AG04450 (cell line): ENCODE results near the gene XXYLT1. TPM values are rescaled to one million over a fixed set of nuclear protein-coding genes. Genes with fewer than 3 reads are reported as not detected.
A peak's percentile ranks its signal among the peaks of the same experiment; 100 is the strongest.

Experiments
- CTCF ChIA-PET: fragments of 300-600, 350-600 bp; formaldehyde crosslinking; extraction: SDS; loops from one replicate; lab custom pipeline; 2022; ENCODE audit warnings: antibody characterized with exemption, inconsistent platforms; lab: Charles Lee
- POLR2A ChIA-PET: fragments of 350-600 bp; formaldehyde crosslinking; extraction: SDS; loops from one replicate; lab custom pipeline; 2021; ENCODE audit warnings: antibody characterized with exemption, inconsistent platforms; lab: Yijun Ruan, JAX
- DNase-seq: peaks from one replicate; pipeline ENCODE4 v3.0.0-alpha.2; 2011; ENCODE audit warnings: low read depth, low spot score
- H3K27ac ChIP-seq: one replicate; pipeline ENCODE4 v1.5.1; 2012; ENCODE audit warnings: low read depth, low read length, control low read depth
- H3K27me3 ChIP-seq: one replicate; pipeline ENCODE4 v1.6.0; 2012; ENCODE audit warnings: low read length; ENCODE audit not compliant: control insufficient read depth, insufficient read depth
- H3K4me3 ChIP-seq: 2 replicates; pipeline ENCODE4 v1.5.1; 2011; ENCODE audit warnings: mild to moderate bottlenecking, low read depth, low read length, control low read depth
- H3K9me3 ChIP-seq: 2 replicates; pipeline ENCODE4 v1.5.1; 2012; ENCODE audit warnings: low read length; ENCODE audit not compliant: control insufficient read depth, insufficient read depth
- CTCF ChIP-seq: IDR thresholded peaks from 2 replicates; pipeline ENCODE4 v1.5.1; 2011; ENCODE audit warnings: low read depth, low read length, control low read depth, inconsistent platforms
- polyA plus RNA-seq: library from polyadenylated mRNA; depleted of rRNA; stranded (reverse); fragments of >200 nt; gene quantifications from 2 replicates; pipeline ENCODE4 v1.2.3, GENCODE V29; 2011

The XXYLT1 gene
- polyA plus RNA-seq, 1 experiment = 16.5 TPM

GRCh38 chr3:195124378-195124992, 146.5 kb downstream of the XXYLT1 start:
- Histone ChIP-seq H3K27me3 (no peaks in the 10 kb centered on the region), H3K9me3 (no peaks in the 10 kb centered on the region), H3K4me3 (no peak overlapping the region), H3K27ac (no peak overlapping the region)
- TF ChIP-seq CTCF = no peak
- DNase-seq = no peak
- CTCF ChIA-PET = interaction anchor here (0.9 to 1.5 kb wide), 3 partner anchors 18 to 453 kb away, joined by 3 to 6 read pairs (median 3); partner anchors contain the start of gene LSG1
- POLR2A ChIA-PET = no interaction called here

GRCh38 chr3:195123281-195123691, 147.7 kb downstream of the XXYLT1 start:
- Histone ChIP-seq H3K27me3 (no peaks in the 10 kb centered on the region), H3K4me3 (no peak overlapping the region), H3K9me3 (no peaks in the 10 kb centered on the region), H3K27ac (no peak overlapping the region)
- no peak for DNase-seq
- peak; percentile 33 for TF ChIP-seq CTCF
- CTCF ChIA-PET = interaction anchor here (1.6 to 5.6 kb wide), 2 partner anchors 18 to 441 kb away, joined by 4 to 45 read pairs; no protein-coding TSS in a partner anchor
- POLR2A ChIA-PET = no interaction called here

- Histone ChIP-seq H3K27ac (no peak overlapping the region), H3K4me3 (no peak overlapping the region), H3K27me3 (no peaks in the 10 kb centered on the region), H3K9me3 (no peaks in the 10 kb centered on the region)
- DNase-seq = no peak
- ChIA-PET CTCF (interaction anchor here (1.6 to 5.6 kb wide), 2 partner anchors 17 to 440 kb away, joined by 4 to 45 read pairs; no protein-coding TSS in a partner anchor), POLR2A (no interaction called here)
- TF ChIP-seq CTCF = no peak
Observed at GRCh38 chr3:195122261-195122660, 148.7 kb downstream of the XXYLT1 start.

- no peaks in the 10 kb centered on the region for H3K9me3 ChIP-seq
- no peak for DNase-seq
- no peaks in the 10 kb centered on the region for H3K27me3 ChIP-seq
- peak overlapping the region; percentile 96 for H3K27ac ChIP-seq
- H3K4me3 ChIP-seq = no peak overlapping the region
- ChIA-PET CTCF (interaction anchor here (0.6 to 5.6 kb wide), 7 partner anchors 8 to 449 kb away, joined by 3 to 45 read pairs (median 5); partner anchors contain the start of gene LSG1), POLR2A (interaction anchor here (0.7 to 1.4 kb wide), 5 partner anchors 14 to 559 kb away, joined by 3 to 6 read pairs (median 3); partner anchors contain the start of gene FAM43A)
- TF ChIP-seq CTCF = no peak
Observed at GRCh38 chr3:195120267-195120601, 150.7 kb downstream of the XXYLT1 start.
